GM21825 (cell line): ENCODE results near the gene LMO7.

ENCODE experiments used
- ATAC-seq: cut with Tn5 transposase; IDR thresholded peaks from one replicate; pipeline ENCODE4 v1.9.1; 2021; ENCODE audit warnings: mild to moderate bottlenecking, moderate library complexity; ENCODE audit not compliant: unreplicated experiment

Gene LMO7

GRCh38 chr13:75797239-75797638 lies 161.1 kb downstream of the LMO7 start:
- ATAC-seq: no peak

- ATAC-seq: no peak
Measured at GRCh38 chr13:75797719-75798118, 161.6 kb downstream of the LMO7 start.

GRCh38 chr13:75798353-75799255 lies 162.5 kb downstream of the LMO7 start:
- no peak for ATAC-seq

- ATAC-seq: no peak
Measured at GRCh38 chr13:75800545-75800944, 164.4 kb downstream of the LMO7 start.

GRCh38 chr13:75801388-75801945 lies 165.3 kb downstream of the LMO7 start:
- no peak for ATAC-seq

GRCh38 chr13:75802161-75802560 lies 166.0 kb downstream of the LMO7 start:
- no peak for ATAC-seq

- peak; percentile 88 for ATAC-seq
Measured at GRCh38 chr13:75803164-75803611, 167.1 kb downstream of the LMO7 start.

- ATAC-seq: no peak
Measured at GRCh38 chr13:75804054-75804453, 167.9 kb downstream of the LMO7 start.

- no peak for ATAC-seq
Measured at GRCh38 chr13:75804605-75805004, 168.5 kb downstream of the LMO7 start.

- no peak for ATAC-seq
Measured at GRCh38 chr13:75806117-75806516, 170.0 kb downstream of the LMO7 start.

GRCh38 chr13:75811361-75811760 lies 175.2 kb downstream of the LMO7 start:
- ATAC-seq: no peak

- ATAC-seq: no peak
Measured at GRCh38 chr13:75811841-75812240, 175.7 kb downstream of the LMO7 start.

GRCh38 chr13:75812751-75813181 lies 176.6 kb downstream of the LMO7 start:
- no peak for ATAC-seq

GRCh38 chr13:75813323-75813722 lies 177.2 kb downstream of the LMO7 start:
- no peak for ATAC-seq

GRCh38 chr13:75818179-75818967 lies 182.2 kb downstream of the LMO7 start:
- ATAC-seq: no peak

GRCh38 chr13:75818968-75819225 lies 182.8 kb downstream of the LMO7 start:
- ATAC-seq: no peak

GRCh38 chr13:75825161-75825560 lies 189.0 kb downstream of the LMO7 start:
- ATAC-seq: no peak

GRCh38 chr13:75825594-75825993 lies 189.5 kb downstream of the LMO7 start:
- no peak for ATAC-seq

- ATAC-seq: no peak
Measured at GRCh38 chr13:75826391-75826790, 190.3 kb downstream of the LMO7 start.

GRCh38 chr13:75829830-75830229 lies 193.7 kb downstream of the LMO7 start:
- ATAC-seq: no peak

- ATAC-seq: no peak
Measured at GRCh38 chr13:75830842-75831241, 194.7 kb downstream of the LMO7 start.

GRCh38 chr13:75831389-75831788 lies 195.3 kb downstream of the LMO7 start:
- no peak for ATAC-seq
